HL-60 (cell line): ENCODE data around the gene DET1.

Experiments used
- CTCF ChIP-seq: IDR thresholded peaks from one replicate; pipeline ENCODE4 v1.5.1; 2011; ENCODE audit warnings: low read length, control low read depth, inconsistent platforms; ENCODE audit not compliant: insufficient read depth
- POLR2AphosphoS5 ChIP-seq: IDR thresholded peaks from 2 replicates; pipeline ENCODE4 v1.6.1; 2012; ENCODE audit warnings: low read depth
- TF ChIP-seq, protein P1 (sequence below): IDR thresholded peaks from 2 replicates; pipeline ENCODE4 v1.6.1; 2012; ENCODE audit warnings: low read depth; ENCODE audit not compliant: insufficient replicate concordance

DNA sequence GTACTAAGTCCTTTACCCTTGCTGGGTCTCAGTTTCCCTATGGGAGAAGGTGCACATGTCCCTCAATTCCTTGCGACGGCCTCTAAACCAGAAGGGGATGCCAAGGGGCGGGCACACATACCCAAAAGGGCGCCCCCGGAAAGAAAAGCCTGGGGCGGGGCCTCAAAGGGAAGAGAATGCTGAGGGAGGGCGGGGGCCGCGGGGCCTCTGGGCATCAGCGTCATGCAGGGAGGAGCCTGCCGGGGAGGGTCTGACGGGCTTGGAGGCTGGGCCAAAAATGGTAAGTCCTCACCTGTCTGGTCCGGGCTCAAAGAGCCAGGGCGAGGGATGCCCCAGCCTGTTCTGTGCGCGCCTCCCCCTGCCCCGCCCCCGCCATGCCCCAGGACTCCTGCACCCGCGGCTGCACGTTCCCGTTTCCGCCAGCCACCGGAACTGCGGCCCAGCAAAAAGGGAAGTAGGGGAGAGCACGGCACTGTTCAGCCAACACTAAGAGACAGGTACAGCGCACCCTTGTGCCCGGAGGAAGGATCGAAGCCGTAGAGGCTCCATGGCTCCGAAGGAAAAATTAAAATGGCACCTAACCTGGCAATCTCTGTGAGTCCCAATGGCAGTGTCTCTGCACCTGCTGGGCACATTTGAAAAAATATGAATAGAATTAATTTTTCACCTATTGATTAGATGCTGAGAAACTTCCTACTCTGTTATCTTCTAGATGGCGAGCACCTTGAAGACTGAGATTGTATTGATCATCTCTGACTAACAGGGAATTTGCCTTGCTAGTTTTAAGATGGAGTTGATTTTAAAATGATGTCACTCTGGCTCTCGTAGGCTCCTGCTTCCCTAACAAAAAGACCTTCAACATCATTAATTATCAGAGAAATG lies at the start of gene DET1:
- TF ChIP-seq CTCF: peak; percentile 75
- TF ChIP-seq, protein P1, sequence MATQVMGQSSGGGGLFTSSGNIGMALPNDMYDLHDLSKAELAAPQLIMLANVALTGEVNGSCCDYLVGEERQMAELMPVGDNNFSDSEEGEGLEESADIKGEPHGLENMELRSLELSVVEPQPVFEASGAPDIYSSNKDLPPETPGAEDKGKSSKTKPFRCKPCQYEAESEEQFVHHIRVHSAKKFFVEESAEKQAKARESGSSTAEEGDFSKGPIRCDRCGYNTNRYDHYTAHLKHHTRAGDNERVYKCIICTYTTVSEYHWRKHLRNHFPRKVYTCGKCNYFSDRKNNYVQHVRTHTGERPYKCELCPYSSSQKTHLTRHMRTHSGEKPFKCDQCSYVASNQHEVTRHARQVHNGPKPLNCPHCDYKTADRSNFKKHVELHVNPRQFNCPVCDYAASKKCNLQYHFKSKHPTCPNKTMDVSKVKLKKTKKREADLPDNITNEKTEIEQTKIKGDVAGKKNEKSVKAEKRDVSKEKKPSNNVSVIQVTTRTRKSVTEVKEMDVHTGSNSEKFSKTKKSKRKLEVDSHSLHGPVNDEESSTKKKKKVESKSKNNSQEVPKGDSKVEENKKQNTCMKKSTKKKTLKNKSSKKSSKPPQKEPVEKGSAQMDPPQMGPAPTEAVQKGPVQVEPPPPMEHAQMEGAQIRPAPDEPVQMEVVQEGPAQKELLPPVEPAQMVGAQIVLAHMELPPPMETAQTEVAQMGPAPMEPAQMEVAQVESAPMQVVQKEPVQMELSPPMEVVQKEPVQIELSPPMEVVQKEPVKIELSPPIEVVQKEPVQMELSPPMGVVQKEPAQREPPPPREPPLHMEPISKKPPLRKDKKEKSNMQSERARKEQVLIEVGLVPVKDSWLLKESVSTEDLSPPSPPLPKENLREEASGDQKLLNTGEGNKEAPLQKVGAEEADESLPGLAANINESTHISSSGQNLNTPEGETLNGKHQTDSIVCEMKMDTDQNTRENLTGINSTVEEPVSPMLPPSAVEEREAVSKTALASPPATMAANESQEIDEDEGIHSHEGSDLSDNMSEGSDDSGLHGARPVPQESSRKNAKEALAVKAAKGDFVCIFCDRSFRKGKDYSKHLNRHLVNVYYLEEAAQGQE: peak; percentile 11
- peak; percentile 53 for TF ChIP-seq POLR2AphosphoS5
